HEK293T (cell line): Measurements from ENCODE around the gene IL6R.

Source experiments
- FOXK2 ChIP-seq: fragments of 450-650 bp; IDR thresholded peaks from 2 replicates; pipeline ENCODE4 v1.6.1; 2016; ENCODE audit warnings: mild to moderate bottlenecking
- L3MBTL2 ChIP-seq: fragments of 450-650 bp; conservative IDR thresholded peaks from 2 replicates; pipeline ENCODE4 v1.6.1; 2016; ENCODE audit warnings: mild to moderate bottlenecking
- PKNOX1 ChIP-seq: fragments of 450-650 bp; IDR thresholded peaks from 2 replicates; pipeline ENCODE4 v1.6.1; 2016
- SP1 ChIP-seq: fragments of 450-650 bp; IDR thresholded peaks from 2 replicates; pipeline ENCODE4 v1.6.1; 2017

- TF ChIP-seq L3MBTL2 (no peak), PKNOX1 (no peak), FOXK2 (no peak), SP1 (no peak)
These were observed 20.0 kb downstream of the IL6R start for GRCh38 chr1:154425172-154425571.
